HG03565 (cell line): ENCODE results near the gene FOXN1.
"Not testable (repeated sequence)": the region's sequence is repeated elsewhere in the genome, so short reads cannot be mapped to it uniquely, and the experiment has no call there.

Source experiments
- ATAC-seq: cut with Tn5 transposase; IDR thresholded peaks from one replicate; pipeline ENCODE4 v1.9.1; 2021; ENCODE audit warnings: mild to moderate bottlenecking, moderate library complexity; ENCODE audit not compliant: unreplicated experiment

Gene FOXN1

DNA sequence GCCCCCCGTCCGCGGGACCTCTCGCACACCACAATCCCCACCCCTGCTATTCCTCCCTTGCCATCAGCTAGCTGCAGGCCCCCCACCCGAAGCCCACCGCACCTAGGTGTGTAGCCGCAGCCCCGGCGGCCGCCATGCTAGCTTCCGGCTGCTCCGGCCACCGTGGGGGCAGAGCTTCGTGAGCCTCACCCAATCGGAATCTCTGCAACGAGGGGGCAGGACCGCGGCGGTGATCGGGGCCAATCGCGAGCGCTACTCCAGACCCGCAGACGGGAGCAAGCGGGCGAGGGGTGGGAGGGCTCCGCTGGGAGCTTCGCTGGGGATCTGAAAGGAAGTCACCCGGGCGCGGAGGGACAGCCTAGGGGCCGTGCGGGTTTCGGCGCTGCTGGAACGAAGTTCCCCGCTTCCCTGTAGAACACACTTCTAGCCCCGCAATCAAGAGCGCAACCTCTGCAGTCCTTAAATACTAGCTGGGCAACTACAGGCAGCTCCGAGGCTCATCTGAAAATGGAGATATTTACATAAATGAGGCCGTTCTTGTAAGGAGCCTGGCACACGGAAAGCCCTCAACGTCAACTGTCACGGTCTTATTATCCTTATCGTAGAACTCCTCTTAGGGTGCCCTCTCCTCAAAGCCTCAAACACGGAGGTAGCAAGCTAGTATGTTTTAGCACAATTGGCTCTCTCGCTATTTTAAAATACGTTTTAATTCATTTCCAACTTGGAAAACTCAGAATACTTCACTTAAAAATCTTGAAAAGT, 65.4 kb downstream of the FOXN1 start, which contains the start of gene PIGS:
Gene PIGS (minus strand): TSS at position 164 of the 762 bp plus-strand sequence. CDS start 28 bp downstream, at position 136.
- peak; percentile 66 for ATAC-seq

DNA sequence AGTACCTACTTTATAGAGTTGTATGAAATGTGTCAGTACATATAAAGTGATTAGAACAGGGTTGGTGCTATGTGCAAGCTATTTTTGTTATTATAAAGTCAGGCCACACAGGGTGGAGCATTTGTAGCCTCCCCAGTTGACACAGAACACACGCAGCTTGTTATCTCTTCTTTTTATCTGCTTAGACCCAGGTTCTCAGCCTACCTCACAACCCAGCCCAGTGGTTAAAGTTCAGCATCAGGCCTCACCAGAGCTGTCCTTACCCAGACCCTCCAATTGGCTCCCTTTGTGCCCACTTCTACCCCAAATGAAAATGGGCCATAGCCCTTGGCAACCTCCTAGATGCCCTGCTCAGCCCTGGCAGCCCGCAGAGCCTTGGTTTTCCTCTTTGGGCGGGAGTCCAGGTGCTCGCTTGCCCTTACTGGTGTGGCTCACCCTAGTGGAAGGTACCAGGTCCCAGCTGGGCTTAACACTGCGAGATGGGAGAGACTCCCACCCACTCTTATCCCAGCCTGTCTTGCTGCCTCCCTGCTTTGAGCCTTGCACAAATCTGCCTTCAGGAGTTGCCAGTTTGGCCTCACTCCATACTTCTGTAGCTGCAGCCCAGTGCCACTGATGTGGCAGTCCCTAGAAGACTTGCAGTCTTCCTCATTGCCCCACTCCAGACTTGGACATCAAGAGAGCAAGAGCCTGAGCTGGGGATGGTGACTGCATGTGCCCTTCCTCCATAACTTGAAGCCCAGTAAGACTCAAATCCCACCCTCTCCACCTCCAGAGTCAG, 66.3 kb downstream of the FOXN1 start:
- ATAC-seq, result no peak

DNA sequence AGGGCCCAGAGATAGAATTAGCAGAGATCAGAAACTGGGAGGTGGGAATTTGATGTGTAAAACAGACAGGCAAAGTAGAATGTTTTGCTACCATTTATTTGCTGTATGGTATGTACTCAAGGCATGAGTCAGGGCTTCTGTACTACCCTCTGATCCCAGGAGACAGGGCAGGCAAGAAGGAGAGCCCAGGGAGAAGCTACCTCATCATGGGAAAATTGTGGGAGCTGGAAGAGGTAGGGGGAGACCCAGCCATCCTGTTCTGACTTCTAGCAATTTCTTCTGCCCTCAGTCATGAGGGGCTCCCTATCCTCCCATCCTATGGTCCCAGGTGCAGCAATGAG, 66.9 kb downstream of the FOXN1 start:
- no peak for ATAC-seq

DNA sequence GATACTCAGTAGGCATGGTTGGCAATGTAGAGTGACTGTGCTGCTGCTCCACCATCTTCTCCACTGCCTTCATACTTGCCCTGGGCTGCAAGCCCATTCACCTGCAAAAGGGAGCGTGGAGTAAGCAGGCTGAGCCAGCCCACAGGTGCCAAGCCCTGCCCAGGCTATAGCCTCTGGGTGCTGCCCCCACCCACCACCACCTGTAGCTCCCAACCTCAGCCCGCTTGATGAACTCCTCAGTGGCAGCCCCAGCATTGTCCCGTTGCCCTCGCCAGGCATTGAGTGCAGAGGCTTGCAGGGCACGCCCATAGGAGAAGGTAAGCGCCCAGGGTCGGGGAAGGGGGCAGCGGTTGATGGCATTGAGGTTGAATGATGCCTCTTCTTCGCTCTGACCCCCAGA, 67.4 kb downstream of the FOXN1 start:
- ATAC-seq, result no peak

DNA sequence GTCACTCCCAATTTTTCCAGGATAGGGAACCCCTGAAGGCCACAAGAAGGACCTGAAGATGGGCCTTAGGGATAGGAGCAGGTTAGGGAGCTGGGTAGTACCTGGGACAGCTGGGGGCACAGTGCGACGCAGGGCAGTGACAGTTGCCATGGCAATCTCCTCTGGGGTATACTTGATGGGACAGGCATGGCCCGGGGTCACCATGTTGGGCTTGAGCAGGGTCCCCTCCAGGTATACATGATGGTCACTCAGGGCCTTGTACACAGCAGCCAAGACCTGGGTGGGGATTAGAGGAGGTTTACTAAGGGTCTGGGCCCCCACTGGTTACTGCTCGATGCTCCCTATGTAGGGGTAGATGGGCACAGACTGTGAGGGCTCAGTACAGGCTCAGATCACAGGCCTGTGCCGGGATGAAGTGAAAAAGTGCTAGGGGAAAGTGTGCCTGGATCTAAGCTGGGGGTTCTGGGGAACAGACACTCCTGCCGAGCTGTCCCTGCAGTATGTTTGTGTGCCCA, 67.9 kb downstream of the FOXN1 start:
- no peak for ATAC-seq

DNA sequence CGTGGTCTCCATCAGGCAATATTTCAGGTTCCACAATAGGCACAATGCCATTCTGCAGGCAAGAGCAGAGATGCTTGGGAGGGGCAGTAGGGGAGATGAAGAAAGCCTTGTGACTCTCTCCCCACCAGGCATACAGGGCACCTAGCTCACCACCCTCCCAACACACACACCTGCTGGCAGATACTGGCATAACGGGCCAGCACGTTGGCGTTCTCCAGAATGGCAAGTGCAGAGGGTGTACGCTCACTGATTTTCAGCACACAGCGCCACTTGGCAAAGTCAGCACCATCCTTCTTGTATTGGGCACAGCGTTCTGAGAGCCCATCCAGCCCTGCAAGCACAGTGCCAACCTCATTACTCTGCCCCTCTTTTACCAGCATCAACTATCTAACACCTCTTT, 68.4 kb downstream of the FOXN1 start:
- ATAC-seq, result no peak

DNA sequence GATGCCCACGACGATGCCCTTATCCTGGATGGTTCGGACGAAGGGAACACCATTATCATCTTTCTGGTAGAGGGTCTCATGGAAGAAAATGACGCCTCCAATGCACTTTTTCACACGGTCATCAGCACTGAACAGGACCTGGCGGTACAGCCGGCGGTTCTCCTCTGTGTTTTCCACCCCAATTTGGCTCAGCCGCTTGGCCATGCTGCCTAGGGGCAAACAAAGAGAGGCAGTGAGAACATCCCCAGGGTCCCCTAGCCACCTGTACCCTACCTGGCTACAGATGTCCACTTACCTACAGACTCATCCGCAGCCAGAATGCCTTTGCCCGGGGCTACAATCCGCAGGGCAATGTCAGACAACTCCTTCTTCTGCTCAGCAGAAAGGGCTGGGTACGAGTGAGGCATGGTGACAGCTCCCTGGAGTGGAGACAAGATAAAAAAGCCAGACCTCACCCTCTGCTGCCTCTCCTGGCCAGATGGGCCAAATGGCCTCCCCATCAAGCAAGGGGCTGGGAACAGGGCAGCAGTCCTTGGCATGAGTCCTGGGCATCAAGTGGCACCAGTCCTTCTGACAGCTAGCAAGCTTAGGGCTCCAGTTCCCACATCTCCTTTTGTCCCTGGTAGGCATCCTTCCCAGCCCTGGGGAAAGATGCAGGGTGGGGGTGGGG, 69.1 kb downstream of the FOXN1 start:
- ATAC-seq, result no peak

DNA sequence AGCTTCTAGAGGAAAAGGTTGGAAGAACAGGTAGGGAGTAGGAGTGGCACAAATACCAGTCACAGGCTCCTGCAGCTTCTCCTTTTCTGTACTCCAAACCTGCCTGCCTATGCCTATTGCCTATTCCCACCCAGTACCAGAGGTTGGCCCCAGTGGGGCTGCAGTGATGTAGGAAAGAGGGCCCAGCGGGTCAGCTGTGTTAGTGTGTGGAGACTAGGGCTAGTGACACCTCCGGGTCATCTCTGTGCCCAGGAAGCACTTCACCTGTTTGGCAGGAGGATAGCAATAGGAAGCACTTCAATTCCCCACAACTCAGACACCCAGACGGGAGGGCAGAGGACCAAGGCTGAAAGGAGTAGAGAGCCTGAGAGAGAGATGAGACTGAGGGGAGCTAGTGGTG, 69.9 kb downstream of the FOXN1 start:
- ATAC-seq, result not testable (repeated sequence)

DNA sequence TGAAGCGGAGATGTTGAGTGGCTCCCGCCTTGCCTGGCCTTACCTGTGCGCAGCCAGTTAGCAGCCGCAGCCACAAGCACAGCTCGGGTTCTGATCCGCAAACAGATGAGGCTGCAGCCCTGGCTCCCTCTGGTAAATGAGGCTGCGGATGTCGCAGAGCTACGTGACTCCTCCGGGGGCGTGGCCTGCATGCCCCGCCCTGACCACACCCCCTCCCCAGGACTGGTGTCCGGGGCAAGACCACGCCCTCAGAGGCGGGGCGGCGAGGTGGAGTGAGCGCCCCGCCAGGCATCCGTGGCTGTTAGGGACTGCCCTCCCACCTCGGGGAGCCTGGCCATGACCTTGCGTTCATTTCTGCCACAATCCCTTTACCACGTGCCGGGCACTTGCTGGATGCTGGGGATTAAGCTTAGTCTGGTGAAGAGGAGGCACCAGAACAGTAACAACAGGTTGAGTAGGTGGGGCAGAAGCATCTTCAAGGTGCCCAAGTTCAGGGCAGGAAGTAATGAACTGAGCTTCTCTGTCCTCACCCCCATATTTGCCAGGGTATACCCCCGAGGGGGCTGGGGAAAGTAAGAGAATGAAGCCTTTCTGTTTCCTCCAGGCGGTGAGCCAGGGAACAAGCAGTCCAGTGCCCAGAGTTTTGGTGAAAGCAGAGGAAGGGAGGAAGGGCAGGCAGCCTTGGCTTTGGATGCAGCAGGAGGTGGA, 70.8 kb downstream of the FOXN1 start, which contains the start of gene ALDOC:
Gene ALDOC (minus strand): TSS at position 138 of the 708 bp plus-strand sequence. CDS start 1,363 bp downstream, outside the sequence.
- peak; percentile 86 for ATAC-seq

DNA sequence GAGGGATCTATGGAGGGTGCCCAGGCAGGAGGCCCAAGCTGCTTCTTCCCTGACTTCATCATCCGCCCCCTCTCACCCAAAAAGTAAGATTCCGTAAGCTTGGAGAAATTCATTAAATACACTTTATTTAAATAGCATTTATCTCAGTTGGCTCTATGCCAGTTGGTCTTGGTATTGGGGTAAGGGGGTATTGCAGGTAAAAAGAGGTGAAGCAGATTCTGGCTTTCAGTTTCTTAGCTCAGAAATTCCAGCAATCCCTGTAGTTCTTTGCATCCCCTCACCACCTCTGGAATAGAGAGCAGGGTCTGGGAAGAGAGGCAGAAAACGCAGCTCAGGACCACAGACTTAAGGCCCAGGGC, 71.3 kb downstream of the FOXN1 start:
- no peak for ATAC-seq

DNA sequence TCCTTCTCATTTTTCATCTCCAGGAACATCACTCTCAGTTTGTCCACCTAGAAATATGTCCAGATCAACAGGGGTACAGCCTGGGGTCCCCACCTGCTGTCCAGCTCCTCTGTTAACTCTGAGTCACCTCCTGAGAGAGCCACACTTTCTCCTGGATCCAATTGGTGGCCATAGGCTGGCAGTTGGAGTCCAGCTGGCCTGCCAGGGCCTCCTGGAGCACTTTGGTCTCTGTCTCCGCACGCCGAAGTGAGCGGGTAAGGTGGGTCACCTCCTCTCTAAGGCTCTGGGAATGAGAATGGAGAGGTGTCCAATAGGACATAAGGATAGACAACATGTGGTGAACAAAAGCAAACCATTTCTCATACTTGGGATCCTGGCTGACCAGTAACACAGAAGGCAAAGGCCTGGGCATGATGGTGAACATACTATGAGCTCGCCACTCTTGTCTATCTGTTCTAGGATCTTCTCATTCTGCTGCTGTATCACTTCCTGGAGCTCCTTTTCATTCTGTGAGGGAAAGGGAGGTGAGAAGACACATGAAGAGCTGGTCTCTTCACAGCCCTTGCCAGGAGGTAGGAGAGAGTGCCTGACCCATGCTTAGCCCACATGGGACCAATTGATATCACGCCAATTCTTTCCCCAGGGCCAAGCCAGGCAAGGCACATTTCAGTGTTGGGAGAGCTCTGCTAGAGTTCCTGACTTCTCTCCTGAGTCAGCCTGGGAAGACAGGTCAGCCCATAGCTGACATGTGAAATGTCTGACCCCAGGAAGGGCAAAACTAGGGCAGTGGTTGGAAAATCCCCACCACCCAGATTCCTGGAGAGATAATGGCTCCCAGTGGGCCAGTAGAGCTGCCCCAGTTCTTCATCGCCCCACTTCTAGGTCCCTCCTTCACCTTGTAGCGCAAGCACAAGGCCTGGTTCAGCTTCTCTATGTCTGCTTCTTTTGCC, 72.4 kb downstream of the FOXN1 start:
- no peak for ATAC-seq

DNA sequence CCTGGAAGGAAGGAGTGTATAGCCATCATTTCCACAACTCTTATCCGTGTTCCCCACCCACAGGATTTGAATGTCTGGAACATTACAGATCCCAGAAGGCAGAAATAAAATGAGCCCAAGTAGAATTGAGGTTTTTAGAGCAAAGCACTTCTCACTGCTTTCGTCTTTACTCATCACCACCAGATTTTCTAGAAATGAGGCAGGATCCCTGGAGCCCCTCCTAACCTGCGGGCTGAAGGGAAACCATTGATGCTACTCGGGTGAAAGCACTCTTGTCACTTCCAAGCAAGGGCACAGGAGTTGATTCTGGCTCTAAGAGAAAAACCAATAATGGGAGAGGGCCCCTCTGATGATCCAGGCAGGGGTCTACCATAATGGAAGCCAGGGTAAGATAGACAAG, 73.4 kb downstream of the FOXN1 start:
- no peak for ATAC-seq

DNA sequence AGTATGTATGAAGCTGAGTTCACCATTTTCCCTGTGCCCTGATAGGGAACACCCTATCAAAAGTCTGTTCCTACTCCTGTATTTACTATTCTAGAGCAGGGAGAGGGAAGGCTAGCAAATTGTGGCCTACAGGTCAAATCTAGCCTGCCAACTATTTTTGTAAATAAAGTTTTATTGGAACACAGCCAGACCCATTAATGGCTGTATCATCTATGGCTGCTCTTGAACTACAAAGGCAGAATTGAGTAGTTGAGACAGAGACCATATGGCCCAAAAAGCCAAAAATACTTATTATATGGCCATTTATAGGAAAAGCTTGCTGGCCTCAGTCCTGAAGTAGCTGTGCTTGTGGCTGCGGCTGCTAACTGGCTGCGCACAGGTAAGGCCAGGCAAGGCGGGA, 74.8 kb downstream of the FOXN1 start:
- ATAC-seq, result no peak

DNA sequence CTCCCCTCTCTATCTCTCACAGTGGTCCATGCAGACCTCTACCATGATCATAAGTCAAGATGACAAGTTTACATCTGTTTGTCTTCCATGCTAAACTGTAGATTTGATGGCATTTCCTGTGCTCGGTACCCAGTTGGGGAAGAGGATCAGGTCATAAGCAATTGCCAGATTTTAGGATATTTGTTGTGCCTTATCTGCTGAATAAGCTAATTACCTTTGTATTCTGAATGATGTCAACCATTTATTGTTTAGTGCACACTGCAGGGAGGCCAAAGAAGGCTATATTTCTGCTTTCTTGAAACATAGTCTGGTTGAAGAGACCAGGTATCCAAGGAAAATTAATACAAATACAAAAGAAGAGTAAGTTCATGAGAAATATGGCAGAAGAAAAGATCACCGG, 76.4 kb downstream of the FOXN1 start:
- ATAC-seq, result no peak

DNA sequence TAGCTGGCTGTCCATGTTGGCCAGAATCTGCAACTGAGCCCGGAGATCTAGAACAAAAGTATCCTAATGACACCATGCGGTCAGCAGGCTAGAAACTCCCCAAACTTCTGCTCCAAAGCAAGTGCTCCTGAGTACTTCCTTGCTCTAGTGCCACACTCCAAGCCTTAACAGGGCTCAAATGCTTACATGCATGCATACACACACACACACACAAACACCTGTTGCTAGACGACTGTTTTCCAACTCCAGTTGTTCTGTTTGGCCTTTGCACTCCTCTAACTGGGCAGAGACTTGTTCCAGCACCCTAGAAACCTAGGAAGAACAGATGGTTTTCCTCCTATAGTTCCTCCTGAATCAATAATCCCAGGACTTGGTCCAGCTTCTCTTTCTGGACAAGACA, 78.3 kb downstream of the FOXN1 start:
- ATAC-seq, result no peak

DNA sequence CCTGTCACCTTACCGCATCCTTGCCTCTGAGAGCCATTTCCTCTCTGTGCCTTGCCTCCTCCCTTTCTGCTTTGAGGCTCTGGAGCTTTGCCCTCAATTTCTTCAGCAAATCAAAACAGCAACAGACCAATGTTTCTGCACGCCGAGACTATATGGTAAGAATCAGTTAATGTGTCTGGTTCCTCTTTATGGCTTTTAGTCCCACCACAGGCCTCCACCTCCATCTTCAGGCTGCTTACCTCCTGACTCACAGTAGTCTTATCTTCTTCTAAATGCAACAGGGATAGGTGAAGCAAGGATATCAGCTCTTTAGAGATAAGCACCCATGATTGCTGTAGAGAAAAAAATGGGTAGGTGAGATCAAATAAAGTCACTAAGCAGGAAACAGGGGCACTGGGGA, 79.7 kb downstream of the FOXN1 start:
- no peak for ATAC-seq
